GM20431 (cell line): ENCODE data around the gene IQCK.

Source experiments
- in situ Hi-C: fragments of 300-500 bp; cut with MseI, MboI; formaldehyde crosslinking; loops from one replicate; pipeline ENCODE4 v1.15.0; 2020; ENCODE audit warnings: low sequenced_read_pairs; ENCODE audit not compliant: unreplicated experiment

Gene IQCK

GRCh38 chr16:19753815-19754643, 36.0 kb downstream of the IQCK start:
- in situ Hi-C loops: no loop called here

GRCh38 chr16:19754644-19755036, 36.6 kb downstream of the IQCK start:
- in situ Hi-C loops: no loop called here

- in situ Hi-C loops: no loop called here
These were observed 37.2 kb downstream of the IQCK start for GRCh38 chr16:19755268-19755667.

- in situ Hi-C loops: no loop called here
These were observed 39.0 kb downstream of the IQCK start for GRCh38 chr16:19757026-19757425.

DNA sequence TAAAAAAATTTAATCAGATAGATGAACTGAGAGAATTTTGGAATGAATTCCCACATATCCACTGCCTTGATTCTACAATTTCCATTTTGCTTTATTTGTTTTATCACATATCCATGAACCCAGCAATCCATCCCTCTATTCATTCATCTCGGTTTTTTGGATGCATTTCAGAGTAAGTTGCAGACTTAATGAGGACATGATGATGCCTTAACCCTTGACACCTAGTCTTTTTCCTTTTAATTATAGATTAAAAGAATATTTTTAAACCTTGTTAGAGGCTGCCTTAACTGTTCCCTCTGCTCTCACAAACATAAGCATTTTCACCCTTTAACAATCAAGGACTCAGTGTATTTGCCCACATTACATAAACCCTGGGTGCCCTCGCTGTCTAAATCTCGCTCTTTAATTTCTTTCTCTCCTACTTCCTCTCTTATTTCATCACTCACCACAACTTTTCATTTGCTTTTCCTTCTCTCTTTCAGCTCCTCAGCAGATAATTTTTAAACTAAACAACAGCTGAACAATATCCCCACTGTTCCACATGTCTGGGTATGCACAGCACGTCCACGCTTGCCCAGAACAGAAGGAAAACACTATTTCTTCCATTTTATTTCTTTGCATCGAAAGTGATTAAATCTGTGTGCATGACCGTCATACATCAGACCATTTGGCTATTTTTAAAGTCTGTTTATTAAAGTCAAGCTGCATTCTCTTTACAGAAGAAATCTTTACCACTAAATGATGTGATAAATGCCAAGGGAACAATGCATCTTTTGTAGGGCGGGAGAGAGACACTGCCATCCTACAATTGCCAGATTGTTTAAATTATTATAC, 39.9 kb downstream of the IQCK start:
- in situ Hi-C loops: no loop called here

DNA sequence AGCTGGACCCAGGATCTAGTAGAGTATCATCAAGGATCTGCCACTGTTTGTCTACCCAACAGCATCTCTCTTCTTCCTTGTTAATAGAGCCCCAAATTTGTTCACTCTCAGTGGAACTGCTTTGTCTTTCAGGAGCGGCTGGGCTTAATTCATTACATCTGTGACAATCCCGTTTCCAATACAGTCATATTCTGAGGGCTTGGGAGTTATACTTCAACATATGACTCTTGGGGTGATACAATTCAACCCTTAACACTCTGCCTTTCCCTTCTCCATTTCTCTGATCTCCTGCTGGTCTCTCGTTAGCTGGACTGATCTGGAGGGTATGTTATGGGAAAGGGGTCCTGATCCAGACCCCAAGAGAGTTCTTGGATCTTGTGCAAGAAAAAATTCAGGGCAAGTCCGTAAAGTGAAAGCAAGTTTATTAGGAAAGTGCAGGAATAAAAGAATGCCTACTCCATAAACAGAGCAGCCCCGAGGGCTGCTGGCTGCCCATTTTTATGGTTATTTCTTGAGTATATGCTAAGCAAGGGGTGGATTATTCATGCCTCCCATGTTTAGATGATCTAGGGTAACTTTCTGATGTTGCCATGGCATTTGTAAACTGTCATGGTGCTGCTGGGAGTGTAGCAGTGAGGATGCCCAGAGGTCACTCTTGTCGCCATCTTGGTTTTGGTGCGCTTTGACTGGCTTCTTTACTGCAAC, 42.4 kb downstream of the IQCK start:
- in situ Hi-C loops: no loop called here

DNA sequence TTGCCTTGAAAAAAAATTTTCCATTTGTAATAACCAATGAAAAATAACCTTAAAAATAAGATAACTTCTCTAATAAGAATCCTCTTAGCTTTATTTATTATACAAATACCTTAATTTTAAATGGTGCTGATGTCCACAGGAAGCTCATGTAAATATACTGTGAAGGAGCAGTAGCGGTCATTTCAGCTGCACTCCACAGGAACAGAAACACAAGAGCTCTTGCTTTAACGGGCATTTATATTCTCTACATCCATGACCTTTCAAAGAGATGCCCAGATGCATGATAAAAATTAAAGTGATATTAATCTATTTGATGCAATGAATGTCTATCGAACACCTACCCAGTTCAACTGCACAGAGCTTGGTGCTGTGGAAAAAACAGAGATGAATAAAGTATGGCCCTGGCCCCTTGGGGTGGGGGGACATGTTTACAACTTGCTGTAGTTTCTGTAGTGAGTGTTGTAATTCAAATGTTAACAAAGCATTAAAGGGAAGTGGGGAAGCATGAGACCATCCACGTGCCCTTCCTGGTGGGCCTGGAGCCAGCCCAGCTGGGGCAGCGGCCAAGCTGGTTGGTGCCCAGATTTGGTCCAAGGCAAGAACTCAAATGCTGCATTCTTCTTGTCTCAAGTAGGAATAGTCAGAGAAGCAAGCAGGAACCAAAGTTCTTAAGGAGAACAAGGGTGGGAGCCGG, 47.9 kb downstream of the IQCK start:
- in situ Hi-C loops: no loop called here

DNA sequence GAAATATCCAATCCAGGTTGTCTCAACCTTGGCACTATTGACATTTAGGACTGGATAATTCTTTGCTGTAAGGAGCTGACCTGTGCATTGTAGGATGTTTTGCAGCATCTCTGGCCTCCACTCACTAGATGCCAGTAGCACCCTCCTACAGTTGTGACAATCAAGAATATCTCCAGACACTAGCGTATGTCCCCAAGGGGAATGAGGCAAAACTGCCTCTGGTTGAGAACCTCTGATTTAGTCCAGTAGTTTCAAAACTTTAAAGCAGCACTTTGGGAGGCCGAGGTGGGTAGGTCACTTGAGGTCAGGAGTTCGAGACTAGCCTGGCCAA, 48.4 kb downstream of the IQCK start:
- in situ Hi-C loops: no loop called here

DNA sequence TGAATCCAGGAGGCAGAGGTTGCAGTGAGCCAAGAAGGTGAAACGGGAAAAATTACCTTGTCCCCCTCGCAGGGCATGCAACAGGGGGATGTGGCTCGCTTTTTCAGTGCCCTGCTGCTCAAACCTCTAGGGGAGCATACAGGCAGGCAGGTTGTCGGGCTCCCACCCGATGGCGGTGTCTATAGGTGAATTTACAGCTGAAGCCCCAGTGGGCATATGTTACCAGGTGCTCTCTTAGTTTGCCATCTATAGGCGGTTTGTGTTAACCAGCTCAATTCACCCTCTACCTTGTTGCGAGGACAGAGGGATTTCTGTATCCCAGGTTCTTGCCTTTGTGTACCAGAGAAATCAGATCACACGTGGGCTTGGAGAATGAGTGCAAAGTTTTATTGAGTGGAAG, 48.9 kb downstream of the IQCK start:
- in situ Hi-C loops: no loop called here

GRCh38 chr16:19767497-19767896, 49.4 kb downstream of the IQCK start:
- in situ Hi-C loops: no loop called here

DNA sequence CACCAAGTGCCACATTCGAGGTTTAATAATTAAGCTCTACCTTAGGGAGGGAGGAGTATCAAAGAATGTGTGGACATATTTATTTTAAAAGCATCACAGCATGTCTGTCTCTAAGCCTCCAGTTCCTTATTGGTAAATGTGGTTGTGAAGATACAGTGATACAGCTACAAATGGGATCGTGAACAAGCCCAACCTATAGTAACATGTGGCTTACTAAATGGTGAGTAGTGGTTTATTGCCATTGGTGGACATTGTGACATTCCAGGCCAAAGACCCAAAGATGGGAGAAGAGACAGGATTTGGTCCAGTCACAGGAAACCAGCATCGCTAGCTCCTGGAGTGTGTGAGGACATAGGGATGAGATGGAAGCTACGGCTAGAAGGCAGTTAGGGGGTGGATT, 51.2 kb downstream of the IQCK start:
- in situ Hi-C loops: no loop called here

GRCh38 chr16:19771040-19771439, 53.0 kb downstream of the IQCK start:
- in situ Hi-C loops: no loop called here

GRCh38 chr16:19771796-19772195, 53.7 kb downstream of the IQCK start:
- in situ Hi-C loops: no loop called here

- in situ Hi-C loops: no loop called here
These were observed 56.0 kb downstream of the IQCK start for GRCh38 chr16:19774024-19774423.

GRCh38 chr16:19776147-19776546, 58.1 kb downstream of the IQCK start:
- in situ Hi-C loops: no loop called here

DNA sequence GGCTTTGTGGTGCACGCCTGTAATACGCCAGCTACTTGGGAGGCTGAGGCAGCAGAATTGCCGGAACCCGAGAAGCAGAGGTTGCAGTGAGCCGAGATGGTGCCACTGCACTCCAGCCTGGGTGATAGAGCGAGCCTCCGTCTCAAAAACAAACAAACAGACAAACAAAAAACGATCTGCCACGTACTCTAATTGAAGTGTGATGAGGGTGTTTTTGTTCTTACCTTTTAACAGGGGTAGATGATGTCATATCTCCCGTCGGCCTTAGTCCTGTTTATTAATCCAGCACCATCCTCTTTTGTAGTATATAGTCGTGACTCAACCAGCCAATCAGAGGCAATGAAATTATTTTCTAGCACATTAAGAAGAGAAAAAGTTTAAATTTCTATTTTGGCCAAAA, 58.5 kb downstream of the IQCK start:
- in situ Hi-C loops: no loop called here

DNA sequence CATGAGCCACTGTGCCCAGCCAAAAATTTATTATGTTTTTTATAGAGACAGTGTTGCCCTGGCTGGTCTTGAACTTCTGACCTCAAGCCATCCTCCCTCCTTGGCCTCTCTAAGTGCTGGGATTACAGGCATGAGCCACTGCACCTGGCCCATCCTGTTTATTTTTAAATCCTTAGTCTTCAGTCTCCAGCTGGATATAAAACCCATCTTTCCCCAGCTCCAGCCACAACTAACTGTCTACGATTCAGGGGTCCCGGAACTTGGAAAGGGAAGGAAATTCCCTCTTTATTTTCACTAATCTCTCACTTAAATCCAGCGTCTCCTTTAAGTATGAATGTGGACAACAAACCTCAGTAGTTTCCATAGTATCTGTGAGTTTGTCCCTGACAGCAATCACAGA, 62.2 kb downstream of the IQCK start:
- in situ Hi-C loops: no loop called here

GRCh38 chr16:19781226-19781625, 63.2 kb downstream of the IQCK start:
- in situ Hi-C loops: no loop called here

- in situ Hi-C loops: no loop called here
These were observed 65.5 kb downstream of the IQCK start for GRCh38 chr16:19783363-19784182.
